ENCODE results near the gene JPH4.

Gene JPH4

GRCh38 chr14:23536494-23536893 lies 42.1 kb downstream of the JPH4 start:
- DNase-seq (ENCODE audit: low read depth, low spot score), result no peak

DNA sequence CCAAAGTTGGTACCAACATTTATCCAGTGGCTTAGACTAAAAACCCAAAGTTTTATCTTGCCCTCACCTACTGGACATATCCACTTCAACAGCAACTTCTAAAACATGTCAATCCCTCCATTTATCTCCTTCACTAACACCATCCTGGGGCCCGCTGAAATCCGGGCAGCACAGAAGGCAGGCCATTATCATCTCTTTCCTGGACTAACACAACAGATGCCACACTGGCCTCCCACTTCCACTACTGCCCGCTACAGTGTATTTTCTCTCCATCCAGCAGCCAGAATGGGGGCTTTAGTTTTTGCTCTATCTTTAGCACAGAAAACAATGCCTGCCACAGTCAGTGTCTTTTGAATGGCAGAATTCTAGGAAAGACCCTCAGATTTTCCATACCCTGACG lies 42.6 kb downstream of the JPH4 start:
- DNase-seq (ENCODE audit: low read depth, low spot score), result no peak
- H3K27ac ChIP-seq, result no peak overlapping the region

More at GRCh38 chr14:23536494-23536893, 42.1 kb downstream of the JPH4 start:
- H3K27ac ChIP-seq, result no peak overlapping the region

DNA sequence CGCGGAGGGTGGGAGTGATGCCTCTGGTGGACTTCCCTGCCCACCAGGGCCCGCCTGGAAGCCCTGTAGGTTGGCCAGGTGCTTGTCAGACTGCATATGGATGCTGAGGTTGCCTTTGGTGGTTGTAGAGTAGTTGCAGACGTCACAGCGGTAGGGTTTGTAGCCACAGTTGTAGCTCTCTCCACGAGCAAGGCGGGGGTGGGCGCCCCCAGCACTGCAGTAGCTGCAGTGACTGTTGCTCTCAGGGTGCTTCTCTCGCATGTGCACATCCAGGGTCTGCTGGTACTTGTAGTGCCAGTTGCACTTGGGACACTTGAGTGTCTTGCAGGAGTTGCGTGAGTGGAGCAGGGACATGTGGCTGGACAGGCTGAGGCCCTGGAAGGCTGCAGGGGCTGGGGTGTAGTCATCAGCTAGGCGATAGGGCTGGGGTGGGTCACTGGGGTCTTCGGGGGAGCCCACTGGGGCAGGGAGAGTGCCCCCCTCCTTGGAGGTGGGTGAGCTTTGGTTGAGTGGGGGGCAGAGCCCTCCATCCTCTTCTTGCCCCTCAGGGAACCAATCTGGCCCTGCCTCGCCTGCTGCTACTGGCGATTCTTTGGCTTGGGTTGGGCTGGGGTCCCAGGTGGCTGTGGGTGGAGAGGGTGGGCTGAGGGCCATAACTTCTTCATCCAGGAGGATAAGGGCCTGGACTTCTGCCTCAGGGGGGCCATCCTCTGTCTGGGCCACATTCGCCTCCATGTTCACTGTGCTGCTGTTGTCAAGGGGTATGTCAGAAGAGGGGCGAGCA lies 44.7 kb downstream of the JPH4 start:
- DNase-seq (ENCODE audit: low read depth, low spot score), result no peak
- H3K27ac ChIP-seq, result no peak overlapping the region

DNA sequence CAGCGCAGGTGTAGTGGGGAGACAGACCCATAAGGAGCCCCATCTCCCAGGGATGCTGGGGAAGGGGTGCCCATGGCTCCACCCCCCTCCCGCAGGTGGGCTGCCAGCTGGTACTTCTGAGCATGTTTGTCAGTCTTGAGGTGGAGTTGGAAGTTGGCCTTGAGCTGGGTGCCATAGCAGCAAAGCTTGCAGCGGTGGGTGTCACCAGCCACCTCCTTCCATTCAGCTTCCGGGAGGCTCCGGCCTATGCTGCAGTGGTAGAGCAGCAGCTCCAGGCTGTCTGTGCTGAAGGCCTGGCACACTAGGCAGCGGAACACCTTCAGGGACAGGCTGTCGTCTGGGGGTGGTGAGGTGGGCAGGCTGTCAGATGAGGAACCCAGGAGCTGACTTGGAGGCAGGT lies 45.9 kb downstream of the JPH4 start:
- DNase-seq (ENCODE audit: low read depth, low spot score), result no peak
- H3K27ac ChIP-seq, result no peak overlapping the region

DNA sequence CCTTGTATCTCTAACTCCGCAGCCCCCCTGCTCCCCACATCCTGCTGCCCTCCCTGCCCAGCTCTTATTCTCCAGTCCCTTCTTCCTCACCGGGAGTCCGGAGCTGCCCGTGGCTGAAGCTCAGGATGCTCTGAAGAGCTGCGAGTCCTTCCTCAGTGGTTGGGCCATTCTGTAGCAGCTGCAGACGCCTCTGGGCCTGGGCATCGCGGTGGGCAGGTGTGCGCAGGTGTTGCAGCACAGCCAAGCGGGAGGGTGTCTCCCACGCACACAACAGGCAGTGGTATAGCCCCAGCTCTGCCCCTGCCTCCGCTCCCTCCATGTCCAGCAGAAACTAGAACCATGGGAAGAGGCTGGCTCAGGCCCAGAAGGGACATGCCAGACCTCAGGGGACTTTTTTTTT lies 47.2 kb downstream of the JPH4 start:
- no peak overlapping the region for H3K27ac ChIP-seq
- DNase-seq (ENCODE audit: low read depth, low spot score), result no peak

DNA sequence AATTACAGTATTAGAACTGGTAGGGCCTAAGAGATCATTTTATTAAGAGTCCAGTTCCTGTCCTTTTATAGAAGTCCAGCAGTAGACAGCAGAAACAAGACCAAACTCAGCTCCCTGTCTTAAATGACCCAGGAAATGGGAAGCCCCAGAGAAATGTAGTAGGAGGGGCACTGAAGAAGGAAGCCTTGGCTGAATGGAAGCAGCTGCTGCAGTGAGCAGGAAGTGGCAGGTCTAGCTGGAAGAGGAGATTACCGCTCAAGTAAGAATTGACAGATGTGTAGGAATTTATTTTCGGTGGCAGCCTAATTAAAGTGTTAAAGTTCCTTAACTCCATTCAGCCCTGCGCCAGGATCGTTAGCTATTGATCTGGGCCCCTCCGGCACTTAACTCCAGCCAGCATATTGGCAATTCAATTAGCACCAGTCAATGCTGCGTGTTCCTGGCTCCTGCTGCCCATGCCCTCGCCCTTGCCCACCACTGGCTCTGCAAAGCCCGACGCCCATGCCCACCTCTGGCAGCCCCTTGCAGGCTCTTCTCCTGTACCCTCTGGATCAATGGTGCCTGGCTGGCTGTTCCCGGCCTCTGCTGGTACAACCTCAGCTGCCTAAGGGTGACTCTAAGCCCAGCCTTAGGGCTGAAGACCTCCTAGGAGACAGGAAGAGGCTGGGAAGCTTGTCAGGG lies 48.1 kb downstream of the JPH4 start:
- H3K27ac ChIP-seq, result no peak overlapping the region
- DNase-seq (ENCODE audit: low read depth, low spot score), result no peak

DNA sequence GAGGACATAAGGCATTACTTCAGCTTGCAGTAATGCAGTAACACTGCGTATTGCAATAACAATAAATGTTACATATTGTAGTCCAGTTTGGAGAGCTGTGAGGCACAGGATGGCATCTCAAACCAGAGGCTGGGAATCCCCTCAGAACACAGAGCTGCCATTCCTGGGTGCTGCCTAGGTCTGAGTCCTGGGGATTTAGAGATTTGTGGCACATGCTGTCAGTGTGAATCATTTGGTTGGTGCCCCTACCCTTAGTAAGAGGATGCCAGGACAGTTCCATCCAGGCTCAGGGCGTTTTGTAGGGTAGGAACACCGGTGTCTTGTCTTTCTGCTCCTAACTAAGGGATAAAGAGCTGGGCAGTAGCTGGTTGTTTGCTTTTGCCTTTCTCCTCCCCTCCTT lies 49.6 kb downstream of the JPH4 start:
- DNase-seq (ENCODE audit: low read depth, low spot score), result no peak
- H3K27ac ChIP-seq, result no peak overlapping the region

DNA sequence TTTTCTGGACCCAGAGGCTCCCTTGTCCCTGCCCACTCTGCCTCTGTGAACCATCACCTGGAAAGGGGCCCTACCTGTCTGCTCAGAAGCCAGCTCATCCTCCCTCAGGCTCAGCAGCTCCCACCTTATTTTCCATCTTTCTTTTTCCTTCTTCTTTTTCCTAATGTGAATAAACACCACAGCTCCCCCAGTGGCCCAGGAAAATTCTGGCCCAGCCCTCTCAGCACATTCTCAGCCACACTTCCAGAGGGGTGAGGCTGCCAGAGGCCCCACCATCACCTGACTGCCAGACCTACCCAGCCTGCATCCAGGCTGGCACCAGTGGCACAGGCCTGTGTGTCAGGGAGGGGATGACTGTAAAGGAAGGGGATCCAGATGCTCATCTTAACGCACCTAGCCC lies 50.0 kb downstream of the JPH4 start:
- no peak for DNase-seq (ENCODE audit: low read depth, low spot score)
- no peak overlapping the region for H3K27ac ChIP-seq

DNA sequence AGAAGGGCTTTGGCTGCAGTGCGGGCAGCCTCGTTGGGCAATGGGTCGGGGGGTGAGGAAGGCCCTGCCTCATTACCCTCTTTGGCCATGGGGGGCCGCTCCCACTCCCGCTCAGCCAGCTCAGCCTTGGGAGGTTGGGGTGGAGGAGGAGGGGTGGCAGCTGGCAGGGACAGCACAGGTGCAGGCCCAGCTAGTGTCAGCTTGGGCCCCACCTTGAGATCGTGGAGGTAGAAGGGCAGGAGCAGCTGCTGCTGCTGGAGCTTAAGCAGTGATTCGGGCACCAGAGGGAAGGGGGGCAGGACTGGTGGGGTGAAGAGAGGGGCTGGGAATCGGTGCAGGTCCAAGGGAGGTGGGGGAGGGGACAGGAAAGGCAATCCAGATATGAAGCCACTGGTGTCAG lies 53.0 kb downstream of the JPH4 start:
- DNase-seq (ENCODE audit: low read depth, low spot score), result no peak
- no peak overlapping the region for H3K27ac ChIP-seq

- DNase-seq (ENCODE audit: low read depth, low spot score), result no peak
Measured at GRCh38 chr14:23524954-23525353, 53.6 kb downstream of the JPH4 start.

GRCh38 chr14:23523229-23524016 lies 55.2 kb downstream of the JPH4 start:
- H3K27ac ChIP-seq, result no peak overlapping the region
- no peak for DNase-seq (ENCODE audit: low read depth, low spot score)

More at GRCh38 chr14:23524954-23525353, 53.6 kb downstream of the JPH4 start:
- H3K27ac ChIP-seq, result no peak overlapping the region

DNA sequence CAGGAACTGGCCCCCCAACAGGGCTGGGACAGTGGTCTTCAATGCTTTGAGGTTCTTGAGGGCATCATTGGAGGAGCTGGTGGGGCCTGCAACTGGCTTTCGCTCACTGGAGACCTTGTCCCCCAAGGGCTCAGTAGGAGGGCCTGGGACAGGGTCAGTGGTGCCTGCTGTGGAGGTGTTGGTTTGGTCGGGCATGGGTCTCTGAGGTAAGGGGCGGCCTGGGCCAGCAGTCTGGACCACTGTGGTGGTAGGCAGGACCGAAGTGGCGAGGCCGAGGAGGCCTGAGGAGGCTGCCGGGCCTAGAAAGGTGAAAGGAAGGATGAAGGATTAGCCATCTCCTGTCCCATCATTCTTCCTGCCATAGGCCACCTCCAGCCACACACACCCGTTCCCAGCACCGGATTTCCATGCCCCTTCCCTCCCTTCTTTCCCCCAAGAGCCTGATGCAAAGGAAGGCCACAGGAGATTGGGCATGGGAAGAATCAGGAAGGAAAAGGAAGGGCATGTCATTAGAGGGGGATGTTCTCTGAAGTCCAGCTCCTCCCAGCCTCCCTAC lies 55.9 kb downstream of the JPH4 start:
- no peak for DNase-seq (ENCODE audit: low read depth, low spot score)
- no peak overlapping the region for H3K27ac ChIP-seq

GRCh38 chr14:23521785-23522640 lies 56.6 kb downstream of the JPH4 start:
- no peak for DNase-seq (ENCODE audit: low read depth, low spot score)
- no peak overlapping the region for H3K27ac ChIP-seq

GRCh38 chr14:23520899-23521533 lies 57.6 kb downstream of the JPH4 start:
- DNase-seq (ENCODE audit: low read depth, low spot score), result no peak
- H3K27ac ChIP-seq, result no peak overlapping the region

DNA sequence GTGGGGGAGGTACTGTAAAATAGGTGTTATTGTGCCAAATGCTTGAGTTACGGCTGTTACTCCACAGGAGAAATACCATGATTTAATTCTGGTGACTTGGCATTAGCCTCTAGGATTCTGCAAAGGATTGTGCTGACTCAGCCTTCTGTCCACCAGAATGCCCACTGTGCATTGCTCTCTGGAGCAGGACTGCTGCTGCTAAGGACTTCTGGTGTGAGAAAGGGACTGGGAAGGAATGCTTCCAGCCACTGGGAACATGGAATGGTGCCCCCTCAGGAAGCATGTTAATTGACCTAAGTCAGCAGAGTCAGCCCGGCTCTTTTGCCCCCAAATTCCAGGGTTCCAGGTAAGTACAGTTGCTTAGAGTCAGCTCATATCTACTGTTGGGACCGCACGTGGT lies 59.9 kb downstream of the JPH4 start:
- DNase-seq (ENCODE audit: low read depth, low spot score), result no peak
- no peak overlapping the region for H3K27ac ChIP-seq

Measured in epithelial cell of prostate (primary cell).